Panc1 (cell line): ENCODE data around the gene TBCD. TPM values are rescaled to one million over a fixed set of nuclear protein-coding genes. Genes with fewer than 3 reads are reported as not detected.

Experiments
- ATAC-seq: fragments of 200-7000 bp; cut with Tn5 transposase; 2 replicates; pipeline ENCODE4 v1.9.1; 2020; ENCODE audit warnings: mild to moderate bottlenecking, moderate library complexity
- BruUV-seq: library from RNA; stranded (reverse); fragments of 400-500 nt; replicated peaks from 2 replicates; lab custom pipeline; 2021; lab: Mats Ljungman, UMichigan
- CTCF ChIA-PET: fragments of 300-600 bp; sonication (Branson Sonifier 250); formaldehyde crosslinking; loops from one replicate; lab custom pipeline; 2022; ENCODE audit warnings: antibody characterized with exemption; lab: Charles Lee
- POLR2A ChIA-PET: fragments of 300-600 bp; sonication (Branson Sonifier 250); formaldehyde crosslinking; loops from one replicate; lab custom pipeline; 2022; ENCODE audit warnings: antibody characterized with exemption; lab: Charles Lee
- DNase-seq: peaks from one replicate; pipeline ENCODE4 v3.0.0-alpha.2; 2010; ENCODE audit warnings: low read depth, low spot score
- H3K27ac ChIP-seq: 2 replicates; pipeline ENCODE4 v1.5.1; 2011; ENCODE audit warnings: mild to moderate bottlenecking, low read length, inconsistent platforms
- H3K27me3 ChIP-seq: fragments of 200-500 bp; sonication (Bioruptor generic); 2 replicates; pipeline ENCODE4 v1.6.0; 2014; ENCODE audit warnings: low read length, inconsistent platforms; ENCODE audit not compliant: control insufficient read depth, insufficient read depth
- H3K36me3 ChIP-seq: fragments of 200-500 bp; sonication (Bioruptor generic); 2 replicates; pipeline ENCODE4 v1.5.1; 2014; ENCODE audit warnings: inconsistent platforms, mild to moderate bottlenecking, low read length, moderate library complexity; ENCODE audit not compliant: control insufficient read depth, insufficient read depth
- H3K4me1 ChIP-seq: 2 replicates; pipeline ENCODE4 v1.5.1; 2011; ENCODE audit warnings: inconsistent platforms, mild to moderate bottlenecking, low read length, moderate library complexity; ENCODE audit not compliant: control insufficient read depth, insufficient read depth
- H3K4me3 ChIP-seq, 2 experiments: 2 replicates each; pipeline ENCODE4 v1.5.1; 2011 to 2012; ENCODE audit warnings: low read depth in 2 of 2, low read length in 2 of 2, mild to moderate bottlenecking in 2 of 2, inconsistent platforms in 1 of 2, moderate library complexity in 1 of 2
- H3K9me3 ChIP-seq: fragments of 200-500 bp; sonication (Bioruptor generic); 2 replicates; pipeline ENCODE4 v1.5.1; 2014; ENCODE audit warnings: low read depth, mild to moderate bottlenecking, inconsistent platforms, low read length, moderate library complexity; ENCODE audit not compliant: control insufficient read depth, insufficient read depth
- CTCF ChIP-seq: fragments of 450-650 bp; IDR thresholded peaks from 2 replicates; pipeline ENCODE4 v1.5.1; 2017; ENCODE audit warnings: mild to moderate bottlenecking
- REST ChIP-seq, 2 experiments: IDR thresholded peaks; 2 replicates each; pipeline ENCODE4 v1.6.1; 2011 to 2012; ENCODE audit warnings: low read depth in 2 of 2, control low read depth in 1 of 2, low read length in 1 of 2, mild to moderate bottlenecking in 1 of 2, moderate library complexity in 1 of 2; ENCODE audit not compliant: insufficient read depth in 1 of 2
- SIN3A ChIP-seq: IDR thresholded peaks from 2 replicates; pipeline ENCODE4 v1.6.1; 2012; ENCODE audit warnings: low read depth, mild to moderate bottlenecking, low read length, moderate library complexity, borderline replicate concordance; ENCODE audit not compliant: insufficient read depth
- TCF7L2 ChIP-seq: IDR thresholded peaks from 2 replicates; pipeline ENCODE4 v1.6.1; 2011; ENCODE audit warnings: mild to moderate bottlenecking, low read depth, low read length, inconsistent platforms
- in situ Hi-C: cut with HindIII; loops from 2 replicates; pipeline ENCODE4 v1.10.0; 2016; ENCODE audit warnings: low sequenced_read_pairs, low pct_unique_long_range_greater_than_20kb
- intact Hi-C: fragments of 100-400 bp; cut with micrococcal nuclease; formaldehyde crosslinking; loops from one replicate; pipeline ENCODE4 v1.10.0; 2022; ENCODE audit not compliant: unreplicated experiment
- total RNA-seq: library from RNA; stranded (reverse); gene quantifications from one replicate; pipeline ENCODE4 v1.2.1, GENCODE V29; 2021; ENCODE audit not compliant: unreplicated experiment

The TBCD gene
- total RNA-seq, 1 experiment from 2014 or later, result 186 TPM

GRCh38 chr17:82801377-82801970 lies 49.6 kb downstream of the TBCD start:
- CTCF ChIA-PET, result no interaction called here
- intact Hi-C loops, result no loop called here
- Histone ChIP-seq H3K9me3 (no peaks in the 10 kb centered on the region), H3K27ac (no peak overlapping the region), H3K4me3 (no peak overlapping the region), H3K27me3 (no peaks in the 10 kb centered on the region), H3K36me3 (peaks cover 3% of the 10 kb centered on the region), H3K4me1 (no peaks in the 10 kb centered on the region)
- in situ Hi-C loops, result no loop called here
- ATAC-seq (no peak), DNase-seq (no peak)
- no TSS peak for BruUV-seq
- TF ChIP-seq REST (IDR thresholded peaks at IDR 0.05; ENCODE audit: insufficient read depth in 1 of 2, low read depth in 2 of 2, low read length in 1 of 2) (0 out of 4 replicates have a peak, but pooled peaks of 1 of the 2 experiments have one; percentile 6), CTCF (no peak)
- POLR2A ChIA-PET, result no interaction called here

GRCh38 chr17:82802075-82802780 lies 50.4 kb downstream of the TBCD start:
- CTCF ChIA-PET, result no interaction called here

More at GRCh38 chr17:82802075-82802780, 50.4 kb downstream of the TBCD start:
- Histone ChIP-seq H3K27me3 (no peaks in the 10 kb centered on the region), H3K4me1 (no peaks in the 10 kb centered on the region), H3K27ac (no peak overlapping the region), H3K36me3 (no peaks in the 10 kb centered on the region; the same call in 1 of the 2 replicates), H3K9me3 (no peaks in the 10 kb centered on the region), H3K4me3 (no peak overlapping the region)
- no TSS peak for BruUV-seq
- no peak for DNase-seq
- in situ Hi-C loops (no loop called here), intact Hi-C loops (no loop called here)
- POLR2A ChIA-PET, result no interaction called here
- no peak for ATAC-seq
- TF ChIP-seq TCF7L2 (no peak), SIN3A (no peak), CTCF (no peak)
